Measurements from ENCODE around the gene ULK2. TPM values are rescaled to one million over a fixed set of nuclear protein-coding genes. Genes with fewer than 3 reads are reported as not detected.

Gene ULK2
- total RNA-seq, 1 experiment from 2014 or later = 10.0 TPM

DNA sequence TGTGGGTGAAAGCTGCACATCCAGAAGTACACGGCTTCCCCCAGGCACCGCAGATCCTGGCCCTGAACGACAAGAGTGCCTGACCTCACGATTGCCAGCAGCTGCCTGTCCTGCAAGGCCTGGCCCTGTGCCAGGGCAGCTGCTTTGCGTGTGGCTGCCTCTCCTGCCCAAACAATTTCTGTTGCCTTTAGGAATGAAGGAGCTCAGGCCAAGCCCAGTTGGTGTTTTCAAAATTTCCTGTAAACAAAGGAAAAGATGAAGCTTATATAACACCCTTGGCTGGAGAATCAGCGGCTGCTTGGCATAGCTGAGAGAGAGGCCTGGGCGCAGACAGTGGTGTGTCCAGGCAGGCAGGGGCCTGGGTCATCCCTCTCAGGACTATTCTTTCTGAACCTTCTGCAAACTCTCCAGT lies 139.6 kb downstream of the ULK2 start:
- peak; percentile 83 for DNase-seq (ENCODE audit: low read depth)

DNA sequence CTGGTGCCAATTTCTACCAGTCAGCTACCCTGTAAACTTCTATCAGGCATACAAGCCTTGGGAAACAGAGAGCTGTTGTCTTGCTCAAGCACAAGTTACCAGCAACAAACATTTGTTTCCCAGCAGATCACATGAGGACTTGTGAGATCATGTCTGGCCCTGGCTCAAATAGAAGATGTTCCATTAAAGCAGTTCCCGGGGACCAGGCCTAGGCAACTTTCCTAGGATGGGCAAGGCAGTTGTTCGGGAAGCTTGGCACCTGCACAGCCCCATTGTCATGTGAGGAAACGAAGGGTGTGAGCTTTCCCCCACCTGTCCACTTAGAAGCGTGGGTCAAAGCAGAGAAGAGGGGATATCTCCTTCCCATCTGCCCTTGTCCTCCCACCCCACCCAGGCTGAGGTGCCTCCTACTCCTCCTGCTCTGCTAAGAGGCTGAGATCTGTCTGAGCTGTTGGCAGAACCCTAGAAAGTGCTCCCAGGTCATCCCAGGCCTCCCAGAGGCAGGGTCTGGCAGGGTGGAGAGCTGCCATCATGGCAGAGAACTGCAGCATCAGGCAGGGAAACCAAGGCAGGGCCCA lies 140.1 kb downstream of the ULK2 start:
- DNase-seq (ENCODE audit: low read depth) = peak; percentile 56

DNA sequence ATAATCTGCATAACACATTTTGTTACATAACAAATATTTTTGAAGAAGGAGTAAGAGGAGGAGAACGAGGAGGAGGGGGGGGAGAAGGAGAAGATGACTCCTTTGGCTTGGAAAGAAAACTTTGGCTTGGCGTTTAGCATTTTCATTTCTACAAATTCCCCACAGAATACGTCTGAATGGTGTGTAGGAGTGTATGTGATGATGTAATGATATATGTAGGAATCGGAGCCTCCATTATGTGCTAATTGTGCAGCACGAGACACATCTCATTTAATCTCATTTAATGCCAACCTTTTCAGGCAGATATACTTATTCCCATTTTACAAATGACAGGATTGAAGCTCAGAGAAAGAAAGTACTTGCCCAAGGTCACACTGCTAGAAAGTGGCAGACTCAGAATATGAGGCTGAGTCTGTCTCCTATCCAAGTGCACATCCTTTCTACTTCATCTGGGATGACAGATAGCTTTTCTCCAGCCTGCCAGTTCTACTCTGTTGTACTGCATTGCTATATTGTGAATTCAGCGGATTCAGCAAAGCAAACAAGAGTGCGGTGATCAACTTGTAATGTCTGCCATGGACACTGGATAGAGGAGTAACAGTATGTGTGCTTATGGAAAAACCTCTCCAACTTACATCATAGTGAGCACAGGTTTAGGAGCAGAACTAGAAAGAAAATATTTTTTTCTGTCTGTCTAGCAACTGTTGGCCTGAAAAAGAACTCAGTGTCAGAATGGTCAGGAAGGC lies 140.9 kb downstream of the ULK2 start:
- DNase-seq (ENCODE audit: low read depth) = no peak

DNA sequence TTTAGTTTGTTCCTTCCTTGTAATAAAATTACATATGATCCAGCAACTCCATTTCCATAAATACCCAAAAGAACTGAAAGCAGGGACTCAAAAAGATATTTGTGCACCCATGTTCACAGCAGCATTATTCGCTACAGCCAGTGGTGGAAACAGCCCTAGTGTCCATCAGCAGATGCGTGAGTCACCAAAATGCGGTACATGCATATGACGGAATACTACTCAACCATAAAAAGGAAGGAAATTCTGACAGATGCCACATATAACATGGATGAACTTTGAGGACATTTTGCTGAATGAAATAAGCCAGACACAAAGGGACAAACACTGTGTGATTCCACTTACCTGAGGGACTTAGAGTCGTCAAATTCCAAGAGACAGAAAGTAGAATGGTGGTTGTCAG lies 142.2 kb downstream of the ULK2 start:
- DNase-seq (ENCODE audit: low read depth) = no peak

DNA sequence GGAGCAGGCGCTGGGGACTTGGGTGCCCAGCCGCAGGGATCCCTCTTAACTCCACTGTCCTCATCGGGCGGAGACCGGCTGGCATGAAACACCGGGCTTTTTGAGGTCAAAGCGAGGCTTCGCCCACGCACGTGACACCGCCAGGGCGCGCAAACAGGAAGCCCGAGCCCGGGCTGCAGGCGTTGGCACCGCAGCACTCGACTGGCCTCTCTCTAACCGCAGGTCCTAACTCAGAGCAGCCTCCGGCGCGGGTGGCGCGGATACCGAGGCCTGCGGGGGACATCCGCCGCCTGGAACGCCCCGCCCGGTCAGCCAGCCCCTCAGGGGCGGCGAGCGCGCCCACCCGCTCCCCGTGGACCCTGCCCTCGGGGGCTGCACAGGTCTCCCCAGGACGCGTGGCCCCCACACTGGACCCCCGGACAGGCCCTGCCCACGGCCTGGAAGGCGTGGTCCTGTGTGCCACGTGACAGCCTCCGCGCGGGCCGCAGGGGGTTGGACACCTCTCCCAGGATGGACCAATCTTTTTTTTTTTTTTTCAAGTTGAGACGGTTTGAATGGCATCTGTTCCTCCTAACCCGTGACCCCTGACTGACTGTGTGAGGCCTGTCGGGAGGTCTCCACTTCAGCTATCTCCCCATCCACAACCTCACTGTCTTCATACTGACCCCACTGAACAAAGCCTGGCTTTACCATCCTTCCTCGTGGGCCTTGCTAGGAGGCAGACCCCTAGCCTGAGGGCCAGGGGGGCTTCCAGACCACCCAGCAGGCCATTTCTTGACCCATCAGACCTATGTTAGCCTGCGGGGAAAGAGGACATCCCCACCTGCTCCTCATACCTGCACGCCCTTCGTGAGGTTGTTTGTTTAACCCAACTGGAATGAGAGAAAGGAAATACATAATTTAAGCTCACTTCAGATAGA lies 143.0 kb downstream of the ULK2 start:
- DNase-seq (ENCODE audit: low read depth) = no peak

DNA sequence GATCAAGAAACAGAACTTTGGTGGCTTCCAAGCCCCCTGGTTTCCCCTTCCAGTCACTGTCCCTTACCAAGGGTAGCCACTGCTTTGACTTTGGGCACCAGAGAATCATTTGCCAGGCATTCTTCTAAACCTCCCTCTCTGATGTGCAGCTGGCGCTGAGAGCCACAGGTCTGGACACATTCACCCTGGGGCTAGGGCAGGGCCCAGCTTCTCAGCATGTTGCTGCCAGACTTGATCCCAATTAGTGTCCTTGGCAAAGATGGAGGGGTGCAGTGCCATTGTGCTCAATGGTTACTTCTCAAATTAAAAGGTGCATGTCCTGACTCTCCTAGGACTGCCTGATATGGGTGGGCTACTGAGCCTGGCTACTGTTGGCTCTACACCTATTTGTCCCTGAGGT lies 143.8 kb downstream of the ULK2 start:
- DNase-seq (ENCODE audit: low read depth) = peak; percentile 12

Other genes with a start within 250 kb of the ULK2 start
- 62.5 and 81.8 TPM in 2 replicates for gene ALDH3A2, start 219.2 kb downstream of the ULK2 start, total RNA-seq (2014; rRNA removed; shearing (Covaris generic))
- gene SLC47A2, start 151.4 kb downstream of the ULK2 start, total RNA-seq (2014; rRNA removed; shearing (Covaris generic)) = not detected in 2 replicates
- not detected in 2 replicates for gene ALDH3A1, start 119.6 kb downstream of the ULK2 start, total RNA-seq (2014; rRNA removed; shearing (Covaris generic))
- gene AKAP10, start 109.9 kb upstream of the ULK2 start, total RNA-seq (2014; rRNA removed; shearing (Covaris generic)) = 13.1 and 22.2 TPM in 2 replicates
- 62.0 and 71.7 TPM in 2 replicates for gene SPECC1, start 141.4 kb upstream of the ULK2 start, total RNA-seq (2014; rRNA removed; shearing (Covaris generic))